ENCODE results near the gene LINGO4.

GRCh38 chr1:151834239-151834638 is 29.0 kb upstream of the LINGO4 start:
- TF ChIP-seq CTCF (IDR thresholded peaks at IDR 0.05) (no peak), ELF4 (CRISPR knock-in tag; IDR thresholded peaks at IDR 0.05; ENCODE audit: low read depth) (no peak), USF2 (CRISPR knock-in tag; IDR thresholded peaks at IDR 0.05) (no peak), IRF2 (CRISPR knock-in tag; IDR thresholded peaks at IDR 0.05; ENCODE audit: borderline replicate concordance, low read depth) (no peak)
